GM21717 (cell line): ENCODE data around the gene NOL6.
"Not testable (repeated sequence)": the region's sequence is repeated elsewhere in the genome, so short reads cannot be mapped to it uniquely, and the experiment has no call there.

ENCODE experiments used
- ATAC-seq: cut with Tn5 transposase; IDR thresholded peaks from one replicate; pipeline ENCODE4 v1.9.1; 2021; ENCODE audit warnings: mild to moderate bottlenecking, moderate library complexity; ENCODE audit not compliant: unreplicated experiment

The NOL6 gene

DNA sequence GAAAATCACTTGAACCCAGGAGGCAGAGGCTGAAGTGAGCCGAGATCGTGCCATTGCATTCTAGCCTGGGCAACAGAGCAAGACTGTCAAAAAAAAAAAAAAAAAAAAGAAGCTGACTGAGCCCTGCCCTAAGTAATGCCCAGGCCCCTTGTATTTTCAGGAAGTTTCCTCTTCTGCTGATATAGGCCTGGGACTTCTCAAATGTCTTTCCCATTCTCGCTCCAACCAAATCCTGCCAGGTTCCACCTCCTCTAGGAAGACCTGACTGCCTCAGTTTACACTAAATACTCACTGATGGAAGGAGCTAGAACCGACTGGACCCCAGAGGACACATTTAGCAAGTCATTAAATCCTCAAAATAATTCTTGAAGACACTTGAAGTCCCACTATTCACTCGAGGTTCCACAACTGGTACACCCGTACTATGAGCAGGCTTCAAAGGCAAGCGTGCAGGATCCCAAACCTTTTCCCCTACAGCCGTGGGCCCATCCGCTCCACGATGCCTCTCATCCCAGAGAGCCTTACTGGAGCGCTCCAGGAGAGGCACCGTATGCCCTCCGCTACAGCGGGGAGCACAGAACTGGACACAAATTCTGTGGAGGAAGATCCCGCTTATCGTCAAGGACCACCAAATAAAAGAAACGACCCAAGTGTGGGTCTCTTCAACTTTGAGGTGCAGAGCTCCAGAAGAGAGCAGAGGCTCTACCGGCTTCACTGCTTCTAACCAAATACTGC is 676 bp downstream of the NOL6 start:
- ATAC-seq = no peak

DNA sequence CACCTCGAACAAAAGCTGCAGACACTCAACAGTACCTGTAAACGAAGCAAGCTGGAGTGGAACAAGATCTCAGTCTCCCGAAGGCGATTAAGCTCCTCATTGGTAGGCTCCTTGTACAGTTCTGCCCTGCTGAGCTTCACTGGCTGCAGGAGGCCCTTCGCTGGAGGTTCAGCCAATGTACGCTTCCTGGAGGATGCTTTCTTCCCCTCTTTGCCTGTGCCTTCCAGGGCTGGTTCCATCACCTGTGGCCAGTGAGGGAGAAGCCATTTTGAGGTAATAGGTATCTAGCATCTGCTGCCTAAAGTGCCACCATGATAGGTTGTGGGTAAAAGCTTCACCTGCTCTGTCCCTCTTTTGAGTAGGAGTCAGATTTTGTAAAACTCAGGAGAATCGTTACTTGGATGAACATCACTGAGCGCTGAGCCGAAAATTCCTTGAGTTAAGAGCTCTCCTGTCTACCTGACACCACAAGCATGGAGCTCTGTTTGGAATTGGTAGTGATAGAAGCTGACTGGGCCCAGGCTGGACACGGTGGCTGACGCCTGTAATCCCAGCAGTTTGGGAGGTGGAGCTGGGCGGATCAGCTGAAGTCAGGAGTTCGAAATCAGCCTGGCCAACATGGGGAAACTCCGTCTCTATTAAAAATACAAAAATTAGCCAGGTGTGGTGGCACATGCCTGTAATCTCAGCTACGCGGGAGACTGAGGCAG is 1.4 kb downstream of the NOL6 start:
- no peak for ATAC-seq

DNA sequence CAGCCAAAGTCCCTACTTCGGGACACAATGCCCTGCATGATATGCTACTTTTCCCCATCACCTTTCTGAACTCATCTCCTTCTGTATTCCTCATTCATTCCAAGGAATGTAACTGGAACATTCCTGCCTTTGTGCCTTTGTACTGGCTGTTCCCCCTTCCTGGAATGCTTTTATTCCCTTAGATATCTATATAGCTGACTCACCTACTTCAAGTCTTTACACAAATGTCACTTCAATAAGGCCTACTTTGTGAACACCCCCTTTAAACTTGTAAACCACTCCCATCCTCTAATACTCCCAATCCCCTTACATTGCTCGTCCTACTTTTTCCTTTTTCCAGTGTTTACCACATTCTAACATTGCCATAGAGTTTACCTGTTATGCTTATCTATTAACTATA is 2.4 kb downstream of the NOL6 start:
- ATAC-seq = no peak

DNA sequence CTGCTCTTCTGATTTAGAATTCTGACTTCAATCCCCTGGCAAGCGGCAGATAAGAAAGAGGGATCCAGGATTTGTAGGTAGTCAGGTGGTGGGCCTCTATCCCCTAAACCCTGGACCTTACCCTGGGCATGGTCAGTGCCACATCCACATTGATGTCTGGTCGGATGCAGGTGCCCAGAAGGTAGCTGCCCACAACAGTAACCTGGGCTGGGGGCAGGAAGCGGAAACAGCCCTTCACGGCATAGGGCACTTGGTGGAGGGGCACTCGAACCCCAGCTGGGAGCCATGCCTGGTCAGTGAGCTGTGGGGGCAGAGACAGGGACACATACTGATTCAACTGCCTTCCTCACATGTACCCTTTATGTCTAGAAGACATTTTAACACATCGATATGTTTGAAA is 3.8 kb downstream of the NOL6 start:
- no peak for ATAC-seq

DNA sequence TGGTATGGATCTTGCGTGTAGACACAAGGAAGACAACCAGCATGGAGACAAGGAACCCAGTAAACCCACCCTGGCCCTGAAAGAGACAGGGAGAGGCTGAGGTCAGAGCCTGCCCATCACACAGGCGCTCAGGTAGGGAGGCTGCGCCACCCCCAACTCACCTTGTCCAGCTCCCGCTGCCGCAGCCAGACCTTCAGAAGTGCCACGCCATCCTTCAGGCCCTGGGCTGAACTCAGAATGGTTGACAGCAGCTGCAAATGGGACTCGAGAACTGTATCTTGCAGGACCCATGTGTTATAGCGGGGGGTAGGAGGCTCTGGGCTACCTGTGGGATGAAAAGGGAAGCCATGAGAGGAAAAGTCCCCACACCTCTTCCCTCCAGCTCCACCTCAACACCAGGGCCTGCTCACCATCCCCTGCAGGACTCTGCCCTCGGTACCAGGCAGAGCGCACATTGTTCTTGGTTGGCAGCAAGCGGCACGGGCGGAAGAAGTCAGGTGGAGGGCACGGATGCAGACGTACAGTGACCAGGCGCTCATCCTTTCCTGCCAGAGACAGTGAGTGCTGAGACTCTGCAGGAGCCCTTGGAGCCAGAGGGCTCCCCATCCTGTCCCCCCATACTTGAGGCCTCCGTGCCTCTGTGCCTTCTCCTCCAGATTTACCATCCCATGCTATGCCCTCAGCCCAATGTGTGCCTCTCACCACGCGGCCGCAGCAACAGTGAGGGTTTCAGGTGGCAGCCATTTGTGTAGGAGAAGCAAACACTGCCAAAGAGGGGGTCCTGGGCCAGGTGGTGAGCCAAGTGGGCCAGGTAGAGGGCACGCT is 4.7 kb downstream of the NOL6 start:
- no peak for ATAC-seq

DNA sequence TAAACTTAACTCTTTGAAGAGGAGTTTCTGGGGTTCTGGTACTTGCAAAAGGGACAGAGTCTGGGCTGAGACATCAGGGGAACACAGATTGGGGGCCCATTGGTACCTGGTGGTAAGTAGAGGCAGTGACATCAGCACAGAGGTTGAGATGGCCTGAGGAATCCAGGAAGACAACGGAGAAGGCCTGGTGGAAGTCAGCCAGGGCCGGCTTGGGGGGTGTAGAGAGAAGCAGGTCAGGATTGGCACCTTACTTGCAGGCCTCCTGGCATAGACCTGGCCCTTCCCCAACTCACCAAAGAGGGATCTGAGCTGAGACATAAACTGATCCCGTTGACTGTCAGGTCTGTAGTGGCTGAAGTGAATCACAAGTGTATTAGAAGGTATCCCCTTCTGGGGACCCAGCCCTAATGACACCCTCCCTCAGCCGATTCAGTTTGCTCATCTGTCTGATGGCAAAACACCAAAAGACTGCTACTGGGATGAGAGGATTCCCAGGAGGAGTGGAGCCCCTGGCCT is 5.5 kb downstream of the NOL6 start:
- ATAC-seq = no peak

DNA sequence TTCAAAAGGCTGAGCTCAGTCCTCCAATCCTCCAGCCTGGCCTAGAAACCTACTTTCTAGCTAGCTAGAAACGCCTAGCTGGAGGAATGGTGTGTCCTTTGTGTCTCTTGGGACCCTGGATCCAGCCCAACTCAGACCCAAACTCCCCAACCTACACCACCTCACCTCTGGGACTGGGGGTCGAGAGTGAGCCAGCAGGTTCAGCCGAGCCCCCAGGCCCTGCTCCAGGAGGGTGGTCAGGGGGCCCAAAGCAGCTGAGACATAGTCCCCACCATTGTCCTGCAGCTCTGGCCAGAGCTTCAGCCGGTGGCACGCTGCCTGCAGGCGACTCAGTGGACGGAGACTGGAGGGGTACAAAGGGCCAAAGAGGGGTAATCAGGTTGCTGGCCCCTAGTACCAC is 6.2 kb downstream of the NOL6 start:
- ATAC-seq = no peak

DNA sequence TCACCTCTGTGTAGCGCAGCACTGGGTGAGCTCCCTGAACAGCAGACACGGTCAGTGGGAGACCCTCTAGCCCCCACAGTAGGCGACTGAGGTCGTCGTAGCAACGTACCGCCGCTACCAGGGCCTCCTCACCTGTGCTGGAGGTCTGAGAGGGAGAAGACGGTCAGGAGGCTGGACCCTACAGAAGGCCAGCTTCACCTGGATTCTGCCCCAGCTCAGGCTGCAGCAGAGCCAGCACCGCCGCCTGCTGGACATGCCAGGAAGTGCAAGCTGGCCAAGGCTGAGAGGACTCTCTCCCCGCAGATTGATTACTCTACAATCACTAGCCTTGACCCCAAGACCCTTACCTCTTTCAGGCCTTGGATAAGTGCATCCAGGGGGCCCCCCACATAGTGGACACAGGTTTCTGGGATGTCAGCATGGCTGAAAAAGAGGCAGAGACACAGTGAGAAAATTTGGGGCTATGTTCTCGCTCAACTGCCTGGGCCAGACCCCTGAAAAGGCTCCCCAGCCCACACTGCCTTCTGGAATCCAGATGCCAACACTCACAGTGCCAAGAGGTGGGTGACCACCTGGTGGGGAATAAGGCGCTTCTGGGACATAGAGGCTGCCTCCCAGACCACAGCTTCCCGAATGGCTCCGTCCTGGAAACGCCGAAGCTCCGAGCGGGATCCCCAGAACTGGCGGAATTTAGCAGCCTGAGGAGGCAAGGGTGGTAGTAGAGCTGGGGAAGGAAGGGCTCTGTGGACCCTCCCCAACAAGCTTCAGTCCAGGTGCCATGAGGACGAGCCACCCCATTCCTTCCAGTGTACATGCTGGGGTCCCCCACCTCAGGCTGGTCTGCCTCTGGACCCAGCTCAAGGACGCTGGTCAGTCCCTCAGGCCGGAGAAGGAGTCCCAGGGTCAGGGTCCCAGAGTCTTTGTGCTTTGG is 6.9 kb downstream of the NOL6 start:
- no peak for ATAC-seq

DNA sequence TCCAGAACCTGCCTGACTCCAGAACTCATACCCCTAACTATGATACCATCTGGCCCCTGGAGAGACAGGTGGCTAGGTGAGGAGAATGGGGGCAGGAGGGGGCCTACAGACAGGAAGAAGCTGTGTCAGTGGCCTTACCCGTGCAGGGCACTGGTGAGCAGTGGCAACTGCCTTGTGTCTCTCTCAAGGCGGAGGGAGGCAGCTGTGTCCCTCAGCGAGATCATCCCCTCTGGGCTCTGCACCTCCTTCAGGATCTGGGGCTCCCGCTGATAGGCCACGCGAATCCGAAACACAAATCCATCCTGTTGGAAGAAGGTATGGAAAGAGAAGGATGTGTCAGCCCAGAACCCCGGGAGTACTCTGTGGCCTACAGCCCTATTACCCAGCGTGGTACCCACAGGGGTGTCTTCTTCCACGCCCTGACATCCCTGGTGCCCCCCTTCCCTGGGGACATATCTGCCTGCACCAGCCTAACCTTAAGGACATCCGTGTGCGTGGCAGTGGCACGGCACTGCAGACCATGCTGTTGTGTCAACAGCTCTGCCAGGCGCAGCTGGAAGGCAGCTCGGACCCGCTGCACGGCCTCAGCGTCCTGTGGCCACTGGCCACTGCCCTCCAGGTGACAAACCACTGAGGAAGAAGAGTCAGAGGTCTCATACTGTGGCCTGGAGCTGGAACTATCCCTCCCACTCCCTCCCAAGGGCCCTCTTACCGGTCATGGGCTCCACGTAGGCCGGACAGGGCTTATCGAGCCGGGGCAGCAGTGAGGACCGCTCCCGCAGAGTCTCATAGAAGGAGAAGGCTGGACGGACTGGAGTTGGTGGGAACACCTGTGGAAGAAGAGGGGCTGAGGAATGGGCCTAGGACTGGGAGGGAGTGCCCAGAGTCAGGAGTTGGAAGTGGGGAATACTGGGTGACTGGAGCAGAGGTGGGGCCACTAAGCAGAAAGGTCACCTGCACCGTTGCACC is 7.8 kb downstream of the NOL6 start:
- no peak for ATAC-seq

DNA sequence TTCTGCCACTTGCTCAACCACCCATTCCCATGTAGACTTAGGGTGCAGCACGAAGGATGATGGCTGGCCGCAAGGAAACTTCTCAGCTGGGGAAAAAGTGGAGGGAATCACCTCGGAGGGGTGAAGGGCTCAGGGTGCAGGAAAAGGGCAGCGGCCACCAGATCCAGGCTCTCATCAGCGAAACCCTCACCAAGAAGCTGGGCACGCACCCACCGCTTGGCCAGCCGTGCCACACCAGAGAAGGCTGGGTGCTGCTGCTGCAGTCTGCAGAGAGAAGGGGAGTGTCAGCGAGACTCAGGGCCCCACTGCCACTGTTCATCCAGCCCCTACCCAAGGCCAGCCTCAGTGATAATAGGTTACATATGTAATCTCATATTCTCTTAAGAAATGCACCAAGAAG is 8.6 kb downstream of the NOL6 start:
- no peak for ATAC-seq

DNA sequence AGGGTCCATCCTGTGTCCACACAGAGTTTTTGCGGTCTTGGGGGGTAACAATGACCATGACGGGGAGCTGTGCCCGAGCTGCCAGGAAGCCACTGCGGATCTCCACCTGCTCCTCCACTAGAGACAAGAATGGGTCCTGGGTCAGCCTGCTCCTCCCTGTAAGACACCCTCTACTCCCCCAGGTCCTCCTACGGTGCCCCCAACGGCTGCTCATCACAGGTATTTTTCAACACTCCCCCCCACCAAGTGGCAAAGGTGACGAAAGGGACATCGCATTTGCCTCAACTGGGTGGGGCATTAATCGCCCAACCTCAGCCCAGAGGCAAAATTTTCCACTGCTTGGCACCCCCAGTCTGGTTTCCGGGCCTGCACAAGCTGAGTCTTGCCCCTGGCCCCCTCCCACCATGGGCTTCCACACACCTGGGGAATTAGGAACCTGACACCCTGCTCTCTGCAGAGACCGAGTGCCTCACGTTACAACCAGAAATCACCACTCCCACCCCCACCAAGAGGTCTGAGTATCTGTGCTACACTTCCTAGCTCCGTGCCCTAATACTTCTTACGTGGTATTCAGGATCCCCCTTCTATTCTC is 9.6 kb downstream of the NOL6 start:
- no peak for ATAC-seq

DNA sequence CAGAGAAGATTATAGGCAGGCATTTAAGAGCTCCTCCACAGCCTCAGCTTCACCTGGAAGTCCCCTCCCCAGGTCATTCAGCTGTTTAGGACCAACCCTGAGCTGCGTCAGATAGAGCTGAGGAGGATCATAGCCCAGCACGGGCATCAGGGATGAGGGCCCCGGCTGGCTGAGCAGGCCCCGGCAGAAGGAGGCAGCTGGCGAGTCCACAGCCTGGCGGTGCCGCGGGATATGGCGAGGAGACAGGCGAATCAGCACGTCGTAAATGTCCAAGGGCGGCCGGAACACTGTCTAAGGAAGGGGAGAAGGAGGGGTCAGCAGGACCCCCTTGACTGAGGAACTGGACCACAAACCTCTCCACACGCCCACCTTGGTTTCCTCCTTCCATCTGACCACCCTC is 10.6 kb downstream of the NOL6 start:
- ATAC-seq = no peak

DNA sequence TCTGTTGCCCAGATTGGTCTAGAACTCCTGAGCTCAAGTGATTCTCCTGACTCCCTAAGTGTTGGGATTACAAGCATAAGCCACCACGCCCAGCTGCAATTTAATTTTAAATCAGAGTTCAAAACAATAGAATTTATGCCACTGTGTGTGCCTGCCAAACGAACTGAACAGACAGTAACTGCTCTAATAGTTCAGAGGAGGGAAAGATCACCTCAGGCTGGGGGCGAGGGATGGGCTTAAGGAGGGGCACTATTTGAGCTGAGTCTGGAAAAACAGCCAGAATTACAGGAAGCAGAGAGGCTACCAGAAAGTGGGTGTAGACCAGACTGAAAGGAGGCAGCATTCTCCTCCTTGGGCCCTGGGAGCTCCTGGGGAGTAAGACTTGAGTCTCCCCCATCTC is 12.2 kb downstream of the NOL6 start:
- no peak for ATAC-seq

DNA sequence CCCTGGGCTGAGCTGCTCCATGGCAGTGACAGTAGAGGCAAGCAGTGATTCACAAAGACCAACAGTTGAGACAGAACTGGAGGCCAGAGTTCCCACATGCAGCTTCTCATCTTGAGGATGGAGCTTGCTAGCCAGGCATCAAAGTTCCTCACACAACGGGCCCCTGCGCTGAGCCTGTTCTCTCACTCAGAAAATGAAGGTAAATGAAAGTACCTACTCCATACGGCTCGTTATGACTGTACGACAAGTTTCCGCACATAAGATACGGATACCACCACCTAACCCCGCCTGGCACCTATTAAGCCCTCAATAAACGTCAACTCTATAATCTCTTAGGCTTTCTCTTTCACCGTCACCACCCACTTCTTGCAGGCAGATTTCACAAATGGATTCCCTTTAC is 12.9 kb downstream of the NOL6 start:
- ATAC-seq = no peak

DNA sequence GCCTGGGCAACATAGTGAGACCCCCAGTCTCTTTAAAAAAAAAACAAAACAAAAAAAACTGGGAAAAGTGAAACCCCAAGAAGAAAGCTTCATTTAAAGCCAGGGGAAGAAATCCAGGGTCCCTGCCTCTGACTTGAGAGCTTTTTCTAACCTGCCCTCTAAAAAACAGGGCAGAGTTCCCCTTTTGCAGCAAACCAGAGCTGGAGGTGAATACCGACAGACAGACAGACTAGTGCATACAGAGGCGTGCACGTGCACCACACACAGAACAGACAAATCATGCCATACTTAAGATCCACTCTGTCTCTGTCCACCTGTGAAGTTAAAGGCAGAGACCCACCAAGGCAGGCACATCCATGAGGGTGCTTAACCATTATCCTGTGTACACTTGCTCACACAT is 14.6 kb downstream of the NOL6 start:
- no peak for ATAC-seq

DNA sequence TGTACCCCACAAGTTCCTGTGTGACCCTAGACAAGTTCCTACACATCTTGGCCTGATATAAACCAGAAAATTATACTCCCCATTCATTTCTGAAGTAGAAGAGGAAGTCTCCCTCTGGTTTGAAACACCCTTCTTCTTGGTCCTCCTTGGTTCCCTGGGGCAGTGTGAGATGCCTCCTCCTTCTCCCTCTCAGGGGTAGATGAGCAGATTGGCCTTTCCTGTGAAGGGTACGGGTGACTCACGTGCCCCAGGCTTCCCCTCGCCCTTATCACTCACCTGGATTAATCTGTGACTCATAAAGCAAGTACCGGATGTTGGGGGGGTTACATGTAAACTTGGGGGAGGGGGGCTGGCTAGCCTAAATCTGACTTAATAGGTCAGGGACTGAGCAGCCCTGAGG is 15.3 kb downstream of the NOL6 start:
- ATAC-seq = peak; percentile 45

DNA sequence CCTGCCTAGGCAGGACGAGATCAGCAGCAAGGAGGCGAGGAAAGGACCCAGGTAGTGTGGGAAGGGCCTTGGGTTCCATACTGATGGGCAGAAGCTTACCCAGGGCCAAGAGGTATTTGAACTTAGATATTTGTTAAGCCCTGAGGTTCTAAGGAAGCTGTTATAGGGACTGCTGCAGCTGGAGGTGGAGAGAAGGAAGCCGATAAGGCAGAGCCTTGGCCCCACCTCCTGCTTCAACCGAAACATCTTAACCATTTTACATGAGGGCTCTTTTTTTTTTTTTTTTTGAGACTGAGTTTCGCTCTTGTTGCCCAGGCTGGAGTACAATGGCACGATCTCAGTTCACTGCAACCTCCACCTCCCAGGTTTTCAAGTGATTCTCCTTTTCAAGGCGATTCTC is 17.8 kb downstream of the NOL6 start:
- ATAC-seq = no peak

DNA sequence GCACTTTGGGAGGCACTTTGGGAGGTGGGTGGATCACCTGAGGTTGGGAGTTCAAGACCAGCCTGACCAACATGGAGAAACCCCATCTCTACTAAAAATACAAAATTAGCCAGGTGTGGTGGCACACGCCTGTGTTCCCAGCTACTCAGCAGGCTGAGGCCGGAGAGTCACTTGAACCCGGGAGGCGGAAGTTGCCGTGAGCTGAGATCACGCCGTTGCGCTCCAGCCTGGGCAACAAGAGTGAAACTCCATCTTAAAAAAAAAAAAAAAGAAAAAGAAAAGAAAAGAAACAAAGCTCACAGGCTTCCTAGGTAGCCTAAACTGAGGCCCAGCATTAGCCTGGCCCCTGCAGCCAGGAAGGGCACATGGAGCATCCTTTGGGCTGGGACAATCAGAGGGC is 18.3 kb downstream of the NOL6 start:
- not testable (repeated sequence) for ATAC-seq

DNA sequence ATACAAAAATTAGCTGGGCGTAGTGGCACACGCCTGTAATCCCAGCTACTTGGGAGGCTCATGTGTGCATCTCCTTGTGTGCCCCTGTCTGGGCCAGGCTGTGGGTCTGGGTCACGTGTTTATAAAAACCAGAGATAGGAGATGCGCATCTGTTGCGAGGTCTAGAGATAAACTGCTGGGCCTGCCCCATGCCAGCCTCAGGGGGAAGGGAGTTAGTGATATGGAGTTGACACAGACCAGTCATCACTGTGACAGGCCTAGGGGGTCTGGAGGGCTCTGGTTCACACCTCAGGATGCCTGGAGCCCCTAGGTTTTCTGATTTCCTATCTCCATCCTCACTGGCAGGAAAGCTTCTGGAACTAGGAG is 19.1 kb downstream of the NOL6 start:
- not testable (repeated sequence) for ATAC-seq
